Thyroid gland (tissue), 4 donors: ENCODE data around the gene FHIT. TPM values are rescaled to one million over a fixed set of nuclear protein-coding genes. Genes with fewer than 3 reads are reported as not detected.

Experiments
- DNase-seq, 2 donors: peaks; one replicate each; pipeline ENCODE4 v3.0.0-alpha.2; 2019
- H3K27ac ChIP-seq, 3 donors: fragments of 200-600 bp; sonication (generic); 1 replicate in 2 of 3; 2 replicates in 1 of 3; pipeline ENCODE4 v1.5.1; 2016 to 2019; ENCODE audit warnings: mild to moderate bottlenecking in 1 of 3, moderate library complexity in 1 of 3
- H3K27me3 ChIP-seq: fragments of 200-600 bp; sonication (generic); one replicate; pipeline ENCODE4 v1.5.1; 2019
- H3K36me3 ChIP-seq, 2 donors: fragments of 200-600 bp; sonication (generic); one replicate each; pipeline ENCODE4 v1.5.1; 2016 to 2019
- H3K4me1 ChIP-seq, 2 donors: fragments of 200-600 bp; sonication (generic); one replicate each; pipeline ENCODE4 v1.5.1; 2017 to 2019
- H3K4me3 ChIP-seq, 3 donors: fragments of 200-600 bp; sonication (generic); replicated peaks in 1 of 3; 1 replicate in 2 of 3; 2 replicates in 1 of 3; pipeline ENCODE4 v1.5.1; 2016; ENCODE audit warnings: mild to moderate bottlenecking in 1 of 3
- H3K9me3 ChIP-seq: fragments of 200-600 bp; sonication (generic); one replicate; pipeline ENCODE4 v1.5.1; 2017
- POLR2A ChIP-seq, 2 donors: fragments of 450-650 bp; IDR thresholded peaks; one replicate each; pipeline ENCODE4 v1.6.1; 2017; ENCODE audit warnings: antibody characterized with exemption in 2 of 2, mild to moderate bottlenecking in 2 of 2, moderate library complexity in 1 of 2
- WGBS, 2 donors: methylation state at CpG; one replicate each; pipeline ENCODE4 v1.1.5; 2017; 5-methylcytosine and 5-hydroxymethylcytosine counted together
- intact Hi-C: fragments of 100-400 bp; cut with DNase I; formaldehyde crosslinking; loops from one replicate; pipeline ENCODE4 v1.15.1; 2023
- microRNA-seq: library from miRNA; unstranded; fragments of <30 nt; microRNA quantifications from one replicate; pipeline ENCODE4, GENCODE V29; 2016
- small RNA-seq: library from RNA; depleted of rRNA; stranded (forward); fragments of <200 nt; gene quantifications from one replicate; pipeline ENCODE3, GENCODE V24; 2016
- total RNA-seq, 4 donors: library from RNA; depleted of rRNA; stranded (reverse); fragments of >200 nt; gene quantifications; one replicate each; pipeline ENCODE4 v1.2.3, GENCODE V29; 2016
- TF ChIP-seq, protein P1 (sequence below), 6 experiments: fragments of 200-600 bp in 3 of 6; fragments of 450-650 bp in 3 of 6; sonication (generic) in 3 of 6; IDR thresholded peaks; one replicate each; pipeline ENCODE4 v1.5.1; 2016 to 2019; ENCODE audit warnings: antibody characterized with exemption in 6 of 6, mild to moderate bottlenecking in 2 of 6, inconsistent platforms in 1 of 6, moderate library complexity in 1 of 6

Gene FHIT
- total RNA-seq, 4 donors from 2014 or later: 12.2 to 18.9 (median 16.2) TPM

DNA sequence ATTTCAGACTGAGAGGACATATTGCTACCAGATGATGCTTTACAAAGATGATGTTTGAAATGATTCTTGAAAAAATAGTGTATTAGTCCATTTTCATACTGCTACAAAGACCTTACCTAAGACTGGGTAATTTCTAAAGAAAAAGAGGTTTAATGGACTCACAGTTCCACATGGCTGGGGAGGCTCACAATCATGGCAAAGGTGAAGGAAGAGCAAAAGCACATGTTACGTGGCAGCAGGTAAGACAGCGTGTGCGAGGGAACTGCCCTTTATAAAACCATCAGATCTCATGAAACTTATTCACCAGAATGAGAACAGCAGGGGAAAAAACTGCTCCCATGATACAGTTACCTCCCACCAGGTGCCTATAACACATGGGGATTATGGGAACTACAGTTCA, 1543.0 kb downstream of the FHIT start:
- no peak overlapping the region for H3K27ac ChIP-seq
- no peaks in the 10 kb centered on the region for H3K36me3 ChIP-seq
- TF ChIP-seq POLR2A (IDR thresholded peaks at IDR 0.05): no peak
- TF ChIP-seq, protein P1, sequence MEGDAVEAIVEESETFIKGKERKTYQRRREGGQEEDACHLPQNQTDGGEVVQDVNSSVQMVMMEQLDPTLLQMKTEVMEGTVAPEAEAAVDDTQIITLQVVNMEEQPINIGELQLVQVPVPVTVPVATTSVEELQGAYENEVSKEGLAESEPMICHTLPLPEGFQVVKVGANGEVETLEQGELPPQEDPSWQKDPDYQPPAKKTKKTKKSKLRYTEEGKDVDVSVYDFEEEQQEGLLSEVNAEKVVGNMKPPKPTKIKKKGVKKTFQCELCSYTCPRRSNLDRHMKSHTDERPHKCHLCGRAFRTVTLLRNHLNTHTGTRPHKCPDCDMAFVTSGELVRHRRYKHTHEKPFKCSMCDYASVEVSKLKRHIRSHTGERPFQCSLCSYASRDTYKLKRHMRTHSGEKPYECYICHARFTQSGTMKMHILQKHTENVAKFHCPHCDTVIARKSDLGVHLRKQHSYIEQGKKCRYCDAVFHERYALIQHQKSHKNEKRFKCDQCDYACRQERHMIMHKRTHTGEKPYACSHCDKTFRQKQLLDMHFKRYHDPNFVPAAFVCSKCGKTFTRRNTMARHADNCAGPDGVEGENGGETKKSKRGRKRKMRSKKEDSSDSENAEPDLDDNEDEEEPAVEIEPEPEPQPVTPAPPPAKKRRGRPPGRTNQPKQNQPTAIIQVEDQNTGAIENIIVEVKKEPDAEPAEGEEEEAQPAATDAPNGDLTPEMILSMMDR (IDR thresholded peaks at IDR 0.05): no peak
- H3K27me3 ChIP-seq: no peaks in the 10 kb centered on the region
- H3K4me1 ChIP-seq: no peaks in the 10 kb centered on the region
- H3K9me3 ChIP-seq: no peaks in the 10 kb centered on the region
- intact Hi-C loops: no loop called here
- 97 to 99% methylated on average over 3 of the region's 3 CpGs for WGBS, 2 donors
- DNase-seq: no peak
- H3K4me3 ChIP-seq: no peak overlapping the region

DNA sequence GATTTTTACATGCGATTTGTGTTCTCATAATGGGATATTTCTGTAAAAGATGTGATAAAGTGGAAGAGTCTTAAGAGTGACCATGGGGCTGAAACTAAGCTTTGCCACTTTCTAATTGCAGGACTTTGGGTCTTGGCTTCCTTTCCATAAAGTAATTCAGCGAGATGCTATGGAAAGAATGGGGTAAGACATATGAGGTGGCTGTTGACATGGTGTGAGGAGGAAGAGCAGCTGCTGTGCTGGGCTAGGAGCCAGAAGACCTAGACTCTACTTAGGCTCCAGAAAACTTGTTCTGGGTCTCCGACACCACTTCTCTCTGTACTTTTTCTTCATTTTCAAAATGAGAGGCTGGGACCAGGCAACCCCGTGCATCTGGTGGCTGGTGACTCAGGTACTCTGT, 1547.0 kb downstream of the FHIT start:
- TF ChIP-seq, protein P1 (IDR thresholded peaks at IDR 0.05): no peak
- TF ChIP-seq POLR2A (IDR thresholded peaks at IDR 0.05): no peak
- Histone ChIP-seq H3K9me3 (no peaks in the 10 kb centered on the region), H3K27ac (no peak overlapping the region), H3K4me1 (no peaks in the 10 kb centered on the region), H3K36me3 (no peaks in the 10 kb centered on the region), H3K27me3 (no peaks in the 10 kb centered on the region), H3K4me3 (no peak overlapping the region)
- no peak for DNase-seq
- 83 to 94% methylated on average over 4 of the region's 4 CpGs for WGBS, 2 donors
- intact Hi-C loops: no loop called here

DNA sequence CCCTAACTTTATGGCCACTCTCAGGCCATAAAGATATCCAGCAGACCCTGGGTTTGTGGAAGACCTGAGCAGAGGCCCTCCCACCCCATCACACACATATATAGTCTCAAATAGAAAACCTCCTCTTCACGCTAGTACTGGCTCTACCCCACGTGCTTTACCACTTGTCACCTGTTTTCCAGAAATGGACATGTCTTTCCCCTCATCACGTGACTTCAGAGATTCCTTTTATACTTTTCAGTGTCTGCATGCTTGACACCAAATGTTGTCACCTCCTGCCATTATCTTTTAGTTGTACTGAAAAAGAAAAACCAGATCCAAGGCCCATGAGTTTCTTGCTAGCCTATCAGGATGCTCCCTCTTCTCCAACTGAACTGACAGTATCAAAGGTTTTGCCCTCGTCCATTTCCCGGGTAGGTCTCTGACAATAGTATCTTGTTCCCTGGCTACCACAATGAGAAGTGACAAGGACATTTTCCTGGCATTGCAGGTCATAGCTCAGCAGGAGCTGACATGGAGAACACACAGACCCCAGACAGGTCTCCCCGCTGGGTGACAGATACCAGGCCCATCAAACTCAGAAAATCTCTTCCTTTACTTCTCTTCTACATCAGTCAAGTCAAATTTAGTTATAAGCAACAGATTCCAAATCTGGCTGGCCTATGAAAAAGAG, 1551.5 kb downstream of the FHIT start:
- no peak overlapping the region for H3K27ac ChIP-seq
- intact Hi-C loops: no loop called here
- 90 to 92% methylated on average over 6 of the region's 6 CpGs for WGBS, 2 donors
- no peaks in the 10 kb centered on the region for H3K9me3 ChIP-seq
- no peak for DNase-seq
- H3K36me3 ChIP-seq: no peaks in the 10 kb centered on the region
- no peak overlapping the region for H3K4me3 ChIP-seq
- TF ChIP-seq, protein P1 (IDR thresholded peaks at IDR 0.05): no peak
- no peak for TF ChIP-seq POLR2A (IDR thresholded peaks at IDR 0.05)
- no peaks in the 10 kb centered on the region for H3K27me3 ChIP-seq
- H3K4me1 ChIP-seq: no peaks in the 10 kb centered on the region

Small RNA genes within 50 kb of the gene (microRNA-seq; reads per million reads assigned to microRNA genes)
- gene MIR548BB: not detected

Small RNA genes within 50 kb of the gene (small RNA-seq; reads per million reads assigned to genes)
- gene MIR548BB: not detected
- gene RF00012: not detected
